ENCODE data around the gene SPINK6.

The SPINK6 gene

GRCh38 chr5:148214665-148215185, 11.9 kb downstream of the SPINK6 start:
- H3K9me3 ChIP-seq (ENCODE audit: control insufficient read depth in 5 of 5, low read length in 5 of 5) = no peaks in the 10 kb centered on the region
- H3K27me3 ChIP-seq (ENCODE audit: control insufficient read depth in 5 of 5, insufficient read depth in 4 of 5, low read length in 5 of 5) = no peaks in the 10 kb centered on the region
- no peak overlapping the region for H3K4me3 ChIP-seq (ENCODE audit: low read depth in 1 of 5, low read length in 5 of 5)
- H3K9ac ChIP-seq (ENCODE audit: low read length in 5 of 5) = no peak overlapping the region
- no peaks in the 10 kb centered on the region for H3K36me3 ChIP-seq (ENCODE audit: control insufficient read depth in 5 of 5, insufficient read depth in 5 of 5, low read length in 5 of 5)
- no peak overlapping the region for H3K27ac ChIP-seq (ENCODE audit: low read depth, low read length)
- H3K4me1 ChIP-seq (ENCODE audit: control insufficient read depth in 5 of 5, insufficient read depth in 5 of 5, low read length in 5 of 5) = no peaks in the 10 kb centered on the region

- Histone ChIP-seq H3K27me3 (ENCODE audit: control insufficient read depth in 5 of 5, insufficient read depth in 4 of 5, low read length in 5 of 5) (no peaks in the 10 kb centered on the region), H3K4me1 (ENCODE audit: control insufficient read depth in 5 of 5, insufficient read depth in 5 of 5, low read length in 5 of 5) (no peaks in the 10 kb centered on the region), H3K9ac (ENCODE audit: low read length in 5 of 5) (no peak overlapping the region), H3K27ac (ENCODE audit: low read depth, low read length) (no peak overlapping the region), H3K4me3 (ENCODE audit: low read depth in 1 of 5, low read length in 5 of 5) (no peak overlapping the region), H3K36me3 (ENCODE audit: control insufficient read depth in 5 of 5, insufficient read depth in 5 of 5, low read length in 5 of 5) (no peaks in the 10 kb centered on the region), H3K9me3 (ENCODE audit: control insufficient read depth in 5 of 5, low read length in 5 of 5) (no peaks in the 10 kb centered on the region)
Observed at GRCh38 chr5:148221508-148221907, 18.7 kb downstream of the SPINK6 start.

DNA sequence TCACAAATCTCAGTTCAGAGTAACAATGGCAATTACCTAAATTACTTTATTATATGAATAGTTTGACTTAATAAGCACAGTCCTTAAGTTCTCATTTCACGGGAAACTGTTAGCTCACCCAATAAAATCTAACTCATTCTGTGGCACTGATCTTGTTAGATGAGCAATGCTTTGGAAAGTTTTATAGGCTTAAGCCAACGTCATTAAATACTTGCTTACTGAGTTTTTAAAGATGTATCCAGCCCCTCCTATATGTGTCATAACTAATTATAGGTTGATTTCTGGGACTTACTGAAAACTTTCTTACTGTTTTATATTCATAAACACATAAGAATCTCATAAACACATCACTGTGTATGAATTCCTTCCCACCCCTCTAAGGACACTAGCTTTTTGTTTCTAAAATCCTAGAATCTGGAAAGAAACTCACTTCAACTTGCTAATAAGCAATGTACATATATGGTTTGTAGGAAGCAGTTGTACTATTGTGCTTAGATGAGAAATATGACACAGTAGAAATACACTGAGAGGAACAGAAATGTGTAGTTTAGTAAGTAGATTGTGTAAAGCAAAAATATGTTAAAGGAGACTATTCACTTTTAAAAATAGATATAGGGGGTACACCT, 21.4 kb downstream of the SPINK6 start:
- Histone ChIP-seq H3K4me3 (ENCODE audit: low read depth in 1 of 5, low read length in 5 of 5) (no peak overlapping the region), H3K36me3 (ENCODE audit: control insufficient read depth in 5 of 5, insufficient read depth in 5 of 5, low read length in 5 of 5) (no peaks in the 10 kb centered on the region), H3K9me3 (ENCODE audit: control insufficient read depth in 5 of 5, low read length in 5 of 5) (no peaks in the 10 kb centered on the region), H3K27me3 (ENCODE audit: control insufficient read depth in 5 of 5, insufficient read depth in 4 of 5, low read length in 5 of 5) (no peaks in the 10 kb centered on the region), H3K9ac (ENCODE audit: low read length in 5 of 5) (no peak overlapping the region), H3K4me1 (ENCODE audit: control insufficient read depth in 5 of 5, insufficient read depth in 5 of 5, low read length in 5 of 5) (no peaks in the 10 kb centered on the region), H3K27ac (ENCODE audit: low read depth, low read length) (no peak overlapping the region)

GRCh38 chr5:148228392-148228984, 25.6 kb downstream of the SPINK6 start:
- H3K36me3 ChIP-seq (ENCODE audit: control insufficient read depth in 5 of 5, insufficient read depth in 5 of 5, low read length in 5 of 5) = no peaks in the 10 kb centered on the region
- H3K27me3 ChIP-seq (ENCODE audit: control insufficient read depth in 5 of 5, insufficient read depth in 4 of 5, low read length in 5 of 5) = no peaks in the 10 kb centered on the region
- H3K9ac ChIP-seq (ENCODE audit: low read length in 5 of 5) = no peak overlapping the region
- H3K4me3 ChIP-seq (ENCODE audit: low read depth in 1 of 5, low read length in 5 of 5) = no peak overlapping the region
- no peak overlapping the region for H3K27ac ChIP-seq (ENCODE audit: low read depth, low read length)
- H3K9me3 ChIP-seq (ENCODE audit: control insufficient read depth in 5 of 5, low read length in 5 of 5) = no peaks in the 10 kb centered on the region
- no peaks in the 10 kb centered on the region for H3K4me1 ChIP-seq (ENCODE audit: control insufficient read depth in 5 of 5, insufficient read depth in 5 of 5, low read length in 5 of 5)

- no peaks in the 10 kb centered on the region for H3K9me3 ChIP-seq (ENCODE audit: control insufficient read depth in 5 of 5, low read length in 5 of 5)
- no peak overlapping the region for H3K4me3 ChIP-seq (ENCODE audit: low read depth in 1 of 5, low read length in 5 of 5)
- no peaks in the 10 kb centered on the region for H3K36me3 ChIP-seq (ENCODE audit: control insufficient read depth in 5 of 5, insufficient read depth in 5 of 5, low read length in 5 of 5)
- H3K9ac ChIP-seq (ENCODE audit: low read length in 5 of 5) = no peak overlapping the region
- H3K27me3 ChIP-seq (ENCODE audit: control insufficient read depth in 5 of 5, insufficient read depth in 4 of 5, low read length in 5 of 5) = no peaks in the 10 kb centered on the region
- no peak overlapping the region for H3K27ac ChIP-seq (ENCODE audit: low read depth, low read length)
- no peaks in the 10 kb centered on the region for H3K4me1 ChIP-seq (ENCODE audit: control insufficient read depth in 5 of 5, insufficient read depth in 5 of 5, low read length in 5 of 5)
Observed at GRCh38 chr5:148229840-148230239, 27.0 kb downstream of the SPINK6 start.

DNA sequence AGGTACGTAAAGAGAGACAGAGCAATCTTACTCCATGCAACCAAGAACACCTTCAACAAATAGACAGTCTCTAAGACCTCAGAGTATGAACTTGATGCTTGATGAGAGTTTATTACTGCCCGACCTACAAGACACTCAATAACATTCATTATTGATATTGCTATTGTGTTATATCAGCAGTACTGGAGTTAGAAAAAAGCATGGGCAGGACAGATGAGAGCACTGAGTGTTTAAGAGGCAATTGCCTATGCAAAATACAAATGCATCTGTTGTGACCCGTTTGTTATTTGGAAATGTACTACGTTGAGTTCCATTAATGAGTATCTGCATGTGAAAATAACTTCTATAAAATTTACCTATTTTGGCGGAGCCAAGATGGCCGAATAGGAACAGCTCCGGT, 27.4 kb downstream of the SPINK6 start:
- no peaks in the 10 kb centered on the region for H3K27me3 ChIP-seq (ENCODE audit: control insufficient read depth in 5 of 5, insufficient read depth in 4 of 5, low read length in 5 of 5)
- no peaks in the 10 kb centered on the region for H3K4me1 ChIP-seq (ENCODE audit: control insufficient read depth in 5 of 5, insufficient read depth in 5 of 5, low read length in 5 of 5)
- no peak overlapping the region for H3K27ac ChIP-seq (ENCODE audit: low read depth, low read length)
- H3K9ac ChIP-seq (ENCODE audit: low read length in 5 of 5) = no peak overlapping the region
- no peaks in the 10 kb centered on the region for H3K36me3 ChIP-seq (ENCODE audit: control insufficient read depth in 5 of 5, insufficient read depth in 5 of 5, low read length in 5 of 5)
- H3K9me3 ChIP-seq (ENCODE audit: control insufficient read depth in 5 of 5, low read length in 5 of 5) = no peaks in the 10 kb centered on the region
- H3K4me3 ChIP-seq (ENCODE audit: low read depth in 1 of 5, low read length in 5 of 5) = no peak overlapping the region

GRCh38 chr5:148237785-148238417, 35.1 kb downstream of the SPINK6 start:
- H3K36me3 ChIP-seq (ENCODE audit: control insufficient read depth in 5 of 5, insufficient read depth in 5 of 5, low read length in 5 of 5) = no peaks in the 10 kb centered on the region
- H3K27ac ChIP-seq (ENCODE audit: low read depth, low read length) = no peak overlapping the region
- peaks cover 0 to 1% (median 0%) of the 10 kb centered on the region in 5 donors for H3K9me3 ChIP-seq (ENCODE audit: control insufficient read depth in 5 of 5, low read length in 5 of 5)
- H3K9ac ChIP-seq (ENCODE audit: low read length in 5 of 5) = no peak overlapping the region
- no peaks in the 10 kb centered on the region for H3K27me3 ChIP-seq (ENCODE audit: control insufficient read depth in 5 of 5, insufficient read depth in 4 of 5, low read length in 5 of 5)
- H3K4me1 ChIP-seq (ENCODE audit: control insufficient read depth in 5 of 5, insufficient read depth in 5 of 5, low read length in 5 of 5) = no peaks in the 10 kb centered on the region
- no peak overlapping the region for H3K4me3 ChIP-seq (ENCODE audit: low read depth in 1 of 5, low read length in 5 of 5)

- H3K4me3 ChIP-seq (ENCODE audit: low read depth in 1 of 5, low read length in 5 of 5) = no peak within 1 kb of the TSS
- H3K36me3 ChIP-seq (ENCODE audit: control insufficient read depth in 5 of 5, insufficient read depth in 5 of 5, low read length in 5 of 5) = no peaks in the 10 kb centered on the region
- H3K4me1 ChIP-seq (ENCODE audit: control insufficient read depth in 5 of 5, insufficient read depth in 5 of 5, low read length in 5 of 5) = no peaks in the 10 kb centered on the region
- H3K9me3 ChIP-seq (ENCODE audit: control insufficient read depth in 5 of 5, low read length in 5 of 5) = peaks cover 0 to 3% (median 0%) of the 10 kb centered on the region in 5 donors
- H3K27me3 ChIP-seq (ENCODE audit: control insufficient read depth in 5 of 5, insufficient read depth in 4 of 5, low read length in 5 of 5) = no peaks in the 10 kb centered on the region
- no peak within 1 kb of the TSS for H3K9ac ChIP-seq (ENCODE audit: low read length in 5 of 5)
- H3K27ac ChIP-seq (ENCODE audit: low read depth, low read length) = no peak within 1 kb of the TSS
Observed at GRCh38 chr5:148238418-148238794, 35.6 kb downstream of the SPINK6 start, which contains the start of gene MARCOL. Gene MARCOL (plus strand): TSS chr5:148238525. CDS start chr5:148238598, 73 bp downstream.

DNA sequence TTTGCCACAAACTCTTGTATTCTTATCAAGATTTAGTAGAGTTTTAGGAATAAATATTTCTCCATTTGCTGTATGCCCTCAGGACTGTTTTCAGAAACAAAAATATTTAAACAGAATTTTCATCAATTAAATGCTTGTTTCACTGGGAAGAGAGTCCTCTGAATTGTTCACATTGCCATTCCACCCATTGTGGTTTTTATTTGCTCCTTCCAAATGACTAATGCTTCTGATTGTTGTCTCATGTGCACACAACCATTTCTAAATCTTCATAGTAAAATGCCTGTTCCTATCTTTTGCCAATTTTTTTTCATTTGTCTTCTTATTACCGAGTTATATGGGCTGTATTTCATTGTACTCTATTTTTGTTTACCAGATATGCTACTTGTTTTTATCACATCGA, 46.1 kb downstream of the SPINK6 start:
- H3K4me3 ChIP-seq (ENCODE audit: low read depth in 1 of 5, low read length in 5 of 5) = no peak overlapping the region
- no peaks in the 10 kb centered on the region for H3K4me1 ChIP-seq (ENCODE audit: control insufficient read depth in 5 of 5, insufficient read depth in 5 of 5, low read length in 5 of 5)
- H3K9ac ChIP-seq (ENCODE audit: low read length in 5 of 5) = no peak overlapping the region
- H3K27me3 ChIP-seq (ENCODE audit: control insufficient read depth in 5 of 5, insufficient read depth in 4 of 5, low read length in 5 of 5) = no peaks in the 10 kb centered on the region
- peaks cover 3 to 12% (median 5%) of the 10 kb centered on the region in 5 donors for H3K9me3 ChIP-seq (ENCODE audit: control insufficient read depth in 5 of 5, low read length in 5 of 5)
- H3K36me3 ChIP-seq (ENCODE audit: control insufficient read depth in 5 of 5, insufficient read depth in 5 of 5, low read length in 5 of 5) = no peaks in the 10 kb centered on the region
- H3K27ac ChIP-seq (ENCODE audit: low read depth, low read length) = no peak overlapping the region

GRCh38 chr5:148255456-148255855, 52.6 kb downstream of the SPINK6 start:
- Histone ChIP-seq H3K4me3 (ENCODE audit: low read depth in 1 of 5, low read length in 5 of 5) (no peak overlapping the region), H3K9me3 (ENCODE audit: control insufficient read depth in 5 of 5, low read length in 5 of 5) (peaks cover 18 to 46% (median 20%) of the 10 kb centered on the region in 5 donors), H3K27me3 (ENCODE audit: control insufficient read depth in 5 of 5, insufficient read depth in 4 of 5, low read length in 5 of 5) (no peaks in the 10 kb centered on the region), H3K4me1 (ENCODE audit: control insufficient read depth in 5 of 5, insufficient read depth in 5 of 5, low read length in 5 of 5) (no peaks in the 10 kb centered on the region), H3K27ac (ENCODE audit: low read depth, low read length) (no peak overlapping the region), H3K36me3 (ENCODE audit: control insufficient read depth in 5 of 5, insufficient read depth in 5 of 5, low read length in 5 of 5) (no peaks in the 10 kb centered on the region), H3K9ac (ENCODE audit: low read length in 5 of 5) (no peak overlapping the region)

Data from subcutaneous abdominal adipose tissue (tissue), 5 donors.